Amniotic epithelial cell (primary cell): ENCODE results near the gene CACNG4.

Source experiments
- DNase-seq: peaks from one replicate; pipeline ENCODE4 v3.0.0-alpha.2; 2010; ENCODE audit warnings: low read depth

Gene CACNG4

GRCh38 chr17:66963909-66964771, at the start of gene CACNG4:
TSS of gene CACNG4 (plus strand) at chr17:66964707. CDS start at chr17:66964912, 205 bp downstream.
- DNase-seq = no peak

GRCh38 chr17:66915204-66915611, 49.3 kb upstream of the CACNG4 start:
- peak; percentile 28 for DNase-seq

DNA sequence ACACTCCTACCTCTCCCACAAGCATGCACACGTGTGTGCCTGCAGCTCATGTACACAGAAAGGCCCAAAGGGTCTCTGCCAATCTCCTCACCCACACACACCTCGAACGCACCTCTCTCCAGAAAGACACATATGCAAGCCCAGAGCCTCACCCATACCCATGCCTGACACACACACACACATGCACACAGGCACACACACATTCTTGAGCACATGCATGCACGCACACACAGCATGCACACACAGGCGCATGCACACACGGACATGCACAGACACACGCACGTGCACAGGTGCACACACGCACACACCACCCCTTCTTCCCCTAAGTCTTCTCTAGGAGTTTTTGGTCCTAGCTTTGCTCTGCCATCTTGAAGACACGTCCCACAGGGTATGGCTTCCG, 48.7 kb upstream of the CACNG4 start:
- DNase-seq = no peak

- no peak for DNase-seq
Measured at GRCh38 chr17:66916946-66917345, 47.6 kb upstream of the CACNG4 start.

DNA sequence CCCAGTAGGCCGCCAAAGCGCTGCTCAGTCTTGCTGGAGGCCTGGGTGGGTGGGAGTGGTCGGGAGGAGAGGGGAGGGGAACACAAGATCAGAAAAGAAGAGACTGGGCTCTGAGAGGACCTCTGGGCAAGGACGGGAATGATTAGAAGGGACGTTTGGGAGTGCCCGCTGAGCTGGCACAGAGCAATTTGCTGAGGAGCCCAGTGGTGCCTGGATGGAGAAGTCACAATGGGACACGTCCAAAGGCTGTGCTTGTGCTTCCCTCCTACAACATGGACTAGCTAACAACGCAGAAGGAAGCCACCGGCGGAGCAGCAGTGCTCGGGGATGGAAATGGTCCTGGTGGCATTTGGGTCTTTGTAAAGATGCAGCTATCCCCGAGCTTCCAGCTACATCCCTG, 45.6 kb upstream of the CACNG4 start:
- DNase-seq = no peak

DNA sequence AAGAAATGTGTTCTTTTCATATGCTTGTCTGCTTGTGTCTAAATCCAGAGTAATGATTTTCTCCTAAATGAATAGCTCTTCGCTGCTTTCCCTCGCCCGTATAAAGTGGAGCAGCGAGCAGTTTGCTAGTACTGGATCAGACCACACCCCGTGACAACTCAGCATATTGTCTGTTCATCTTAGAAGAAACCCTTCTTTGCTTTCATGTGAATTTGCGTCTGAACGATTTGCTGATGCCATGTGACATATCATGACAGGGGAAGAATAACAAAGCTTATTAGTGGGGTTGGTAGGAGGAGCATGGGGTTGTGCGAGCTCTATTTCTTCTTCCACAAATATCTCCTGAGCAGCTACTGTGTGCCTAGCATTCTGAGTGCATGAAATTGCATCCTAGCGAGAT, 44.1 kb upstream of the CACNG4 start:
- no peak for DNase-seq

DNA sequence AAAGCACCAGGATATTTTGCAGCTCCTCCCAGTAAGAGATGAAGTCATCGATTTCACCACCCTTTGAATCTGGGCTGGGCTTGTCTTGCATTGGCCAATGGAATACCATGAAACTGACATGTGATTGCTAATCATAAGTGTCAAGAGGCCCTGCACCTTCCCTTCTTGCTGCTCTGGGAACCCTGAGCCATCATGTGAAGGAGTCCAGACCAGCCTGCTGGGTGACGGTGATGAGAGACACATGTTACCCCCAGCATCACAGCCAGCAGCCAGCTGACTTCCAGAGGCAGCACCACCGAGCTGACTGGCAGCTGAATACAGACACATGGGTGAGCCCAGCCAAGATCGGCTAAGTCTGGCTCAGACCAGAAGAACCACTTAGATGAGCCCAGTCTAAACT, 43.6 kb upstream of the CACNG4 start:
- DNase-seq = peak; percentile 36

- DNase-seq = no peak
Measured at GRCh38 chr17:66923886-66924285, 40.6 kb upstream of the CACNG4 start.

- DNase-seq = no peak
Measured at GRCh38 chr17:66925811-66926500, 38.6 kb upstream of the CACNG4 start.

DNA sequence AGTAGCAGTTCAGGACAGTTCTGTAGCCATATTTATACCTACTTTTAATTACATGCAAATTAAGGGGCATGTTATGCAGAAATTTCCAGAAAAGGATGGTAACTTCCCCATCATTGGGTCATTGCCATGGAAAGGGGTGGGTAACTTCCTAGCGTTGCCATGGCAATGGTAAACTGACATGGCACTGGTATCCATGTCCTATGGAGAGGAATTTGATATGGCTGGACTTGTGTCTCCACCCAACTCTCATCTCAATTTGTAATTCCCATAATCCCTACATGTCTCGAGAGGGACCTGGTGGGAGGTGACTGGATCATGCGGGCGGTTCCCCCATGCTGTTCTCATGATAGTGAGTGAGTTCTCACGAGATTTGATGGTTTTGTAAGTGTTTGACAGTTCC, 35.6 kb upstream of the CACNG4 start:
- no peak for DNase-seq

- DNase-seq = no peak
Measured at GRCh38 chr17:66929591-66929990, 34.9 kb upstream of the CACNG4 start.

DNA sequence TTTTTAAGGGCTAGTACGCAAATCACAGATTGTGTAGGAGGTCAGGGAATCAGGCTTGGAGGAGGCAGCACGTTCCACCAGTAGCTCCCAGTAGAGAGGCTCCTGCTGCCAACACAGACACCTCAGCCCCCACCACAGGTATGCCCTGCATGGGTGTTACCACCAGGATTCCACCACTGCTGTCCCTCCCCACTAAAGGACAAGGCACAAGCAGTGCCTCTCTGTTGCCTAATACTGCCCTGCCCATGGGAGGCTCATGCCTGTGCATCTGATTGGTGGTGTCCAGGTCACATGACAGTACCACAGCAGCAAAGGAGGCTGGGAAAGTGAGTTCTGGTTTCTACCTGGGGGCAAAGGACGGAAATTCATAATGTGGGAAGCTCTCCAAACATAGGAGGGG, 33.6 kb upstream of the CACNG4 start:
- DNase-seq = no peak

GRCh38 chr17:66932311-66932710, 32.2 kb upstream of the CACNG4 start:
- no peak for DNase-seq

GRCh38 chr17:66934040-66934439, 30.5 kb upstream of the CACNG4 start:
- DNase-seq = no peak

DNA sequence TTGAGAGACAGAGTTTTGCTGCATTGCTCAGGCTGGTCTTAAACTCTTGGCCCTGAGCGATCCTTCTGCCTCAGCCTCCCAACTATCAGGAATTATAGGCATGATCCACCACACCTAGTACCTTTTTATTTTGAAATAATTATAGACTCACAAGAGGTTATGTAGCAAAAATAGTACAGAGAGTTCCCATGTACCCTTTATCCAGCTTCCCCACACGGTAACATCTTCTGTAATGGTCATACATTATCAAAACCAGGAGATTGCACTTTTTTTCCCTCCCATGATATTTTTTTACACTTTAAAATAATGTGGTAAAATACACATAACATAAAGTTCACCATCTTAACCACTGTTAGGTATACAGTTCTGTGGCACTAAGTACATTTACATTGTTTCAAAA, 28.8 kb upstream of the CACNG4 start:
- DNase-seq = no peak

GRCh38 chr17:66938656-66939055, 25.9 kb upstream of the CACNG4 start:
- DNase-seq = no peak

GRCh38 chr17:66939461-66940114, 24.9 kb upstream of the CACNG4 start:
- DNase-seq = no peak

- no peak for DNase-seq
Measured at GRCh38 chr17:66941249-66941648, 23.3 kb upstream of the CACNG4 start.

DNA sequence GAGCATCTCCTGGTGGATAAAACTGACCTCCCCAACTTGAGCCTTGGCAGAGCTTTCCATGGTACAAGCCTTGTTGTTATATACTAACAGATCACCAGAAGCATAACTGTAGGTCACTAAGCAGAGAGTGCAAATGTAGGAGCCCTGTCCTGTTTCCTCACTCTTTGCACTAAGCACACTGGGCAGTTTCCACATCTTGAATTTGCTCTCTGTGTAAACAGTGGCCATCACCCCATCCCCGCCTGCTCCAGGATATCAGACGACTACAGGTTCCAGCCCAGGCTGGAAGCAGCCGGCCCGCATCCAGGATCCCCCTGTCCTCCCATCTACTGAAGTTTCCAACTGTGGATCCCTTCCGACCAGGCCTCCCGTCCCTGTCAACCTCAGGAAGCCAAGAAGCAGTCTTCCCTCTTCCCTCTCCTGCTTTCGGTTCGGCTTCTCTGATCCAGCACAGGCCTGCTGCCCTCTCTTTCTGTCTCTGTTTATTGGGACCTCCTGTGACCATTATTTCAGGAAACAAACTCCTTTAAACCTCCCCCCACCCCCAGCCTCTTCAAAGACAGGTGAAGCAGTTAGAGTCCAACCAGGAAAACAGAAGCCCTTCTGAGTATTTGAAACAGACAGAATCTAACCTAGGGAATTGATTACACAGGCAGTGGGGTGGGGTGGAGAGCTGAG, 22.6 kb upstream of the CACNG4 start:
- DNase-seq = no peak

- DNase-seq = no peak
Measured at GRCh38 chr17:66942451-66943264, 21.8 kb upstream of the CACNG4 start.

- no peak for DNase-seq
Measured at GRCh38 chr17:66943484-66943883, 21.0 kb upstream of the CACNG4 start.
